Spleen (tissue), 7 donors: ENCODE data around the gene MAP2K1.

Experiments
- CTCF ChIP-seq, 11 experiments: fragments of 200-600 bp in 7 of 11; fragments of 450-650 bp in 4 of 11; sonication (generic) in 4 of 11; IDR thresholded peaks in 8 of 11; conservative IDR thresholded peaks in 3 of 11; 1 replicate in 7 of 11; 2 replicates in 4 of 11; pipeline versions ENCODE4 v1.4.0 to v1.8.0; 2016 to 2021; ENCODE audit warnings: antibody characterized with exemption in 11 of 11, inconsistent platforms in 4 of 11, mild to moderate bottlenecking in 1 of 11
- POLR2AphosphoS5 ChIP-seq, 3 donors: sonication (generic); formaldehyde crosslinking; IDR thresholded peaks; one replicate each; pipeline ENCODE4 v1.5.1; 2017; ENCODE audit warnings: antibody characterized with exemption in 3 of 3
- donor health status: DM: no; HTN: no; CAD: no; lungs with moderate emphysema.
- donor health status: DM: no; HTN: no; CAD: no.
- donor health status: DM: no; HTN: no; CAD: no.

- TF ChIP-seq POLR2AphosphoS5 (IDR thresholded peaks at IDR 0.05) (no peak), CTCF (IDR thresholded peaks at IDR 0.05 in 8 of 11, conservative IDR thresholded peaks at IDR 0.05 in 3 of 11) (no peak)
These were observed 127.9 kb downstream of the MAP2K1 start for GRCh38 chr15:66514586-66514985.
